ENCODE data around the gene FBXL13.
"Not testable (repeated sequence)": the region's sequence is repeated elsewhere in the genome, so short reads cannot be mapped to it uniquely, and the experiment has no call there.

The FBXL13 gene

GRCh38 chr7:102806613-102807012, 268.0 kb downstream of the FBXL13 start:
- no peak for DNase-seq

- DNase-seq, result not testable (repeated sequence)
Observed at GRCh38 chr7:102795987-102796595, 278.5 kb downstream of the FBXL13 start.

GRCh38 chr7:102794567-102794966, 280.0 kb downstream of the FBXL13 start:
- not testable (repeated sequence) for DNase-seq

GRCh38 chr7:102791831-102792230, 282.8 kb downstream of the FBXL13 start:
- not testable (repeated sequence) for DNase-seq

GRCh38 chr7:102791367-102791766, 283.2 kb downstream of the FBXL13 start:
- not testable (repeated sequence) for DNase-seq

- not testable (repeated sequence) for DNase-seq
Observed at GRCh38 chr7:102790364-102791100, 284.1 kb downstream of the FBXL13 start.

GRCh38 chr7:102788770-102789169, 285.8 kb downstream of the FBXL13 start:
- DNase-seq, result not testable (repeated sequence)

- DNase-seq, result not testable (repeated sequence)
Observed at GRCh38 chr7:102780926-102781325, 293.7 kb downstream of the FBXL13 start.

GRCh38 chr7:102778663-102779062, 295.9 kb downstream of the FBXL13 start:
- DNase-seq, result not testable (repeated sequence)

GRCh38 chr7:102776217-102776616, 298.4 kb downstream of the FBXL13 start:
- DNase-seq, result not testable (repeated sequence)

- DNase-seq, result not testable (repeated sequence)
Observed at GRCh38 chr7:102770467-102770866, 304.1 kb downstream of the FBXL13 start.

GRCh38 chr7:102769657-102770192, 304.9 kb downstream of the FBXL13 start:
- DNase-seq, result not testable (repeated sequence)

GRCh38 chr7:102763295-102763905, 311.2 kb downstream of the FBXL13 start:
- DNase-seq, result not testable (repeated sequence)
